HG02970 (cell line): Measurements from ENCODE around the gene NPHP4.
"Not testable (repeated sequence)": the region's sequence is repeated elsewhere in the genome, so short reads cannot be mapped to it uniquely, and the experiment has no call there.

Source experiments
- ATAC-seq: cut with Tn5 transposase; IDR thresholded peaks from one replicate; pipeline ENCODE4 v1.9.1; 2021; ENCODE audit warnings: mild to moderate bottlenecking, moderate library complexity, moderate number of reproducible peaks; ENCODE audit not compliant: unreplicated experiment, low FRiP score

Gene NPHP4

DNA sequence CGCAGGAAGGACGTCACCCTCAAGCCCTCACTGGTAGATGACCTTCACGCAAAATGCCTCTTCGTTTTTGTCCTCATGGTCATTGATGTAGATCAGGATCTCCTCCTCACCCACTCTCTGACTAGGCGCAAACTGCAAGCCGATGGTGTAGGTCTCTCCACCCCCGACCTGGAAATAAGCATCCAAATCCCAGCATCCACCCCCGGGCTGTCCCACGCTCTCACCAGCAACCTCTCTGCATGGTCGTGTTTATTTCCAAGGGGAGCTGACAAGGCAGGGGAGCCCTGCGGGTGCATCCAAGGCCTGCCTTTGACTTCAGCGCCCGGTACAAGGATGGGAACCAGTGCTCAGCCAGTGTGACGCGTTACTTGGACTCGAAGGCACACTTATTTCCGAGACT, 129.0 kb downstream of the NPHP4 start:
- ATAC-seq = no peak

DNA sequence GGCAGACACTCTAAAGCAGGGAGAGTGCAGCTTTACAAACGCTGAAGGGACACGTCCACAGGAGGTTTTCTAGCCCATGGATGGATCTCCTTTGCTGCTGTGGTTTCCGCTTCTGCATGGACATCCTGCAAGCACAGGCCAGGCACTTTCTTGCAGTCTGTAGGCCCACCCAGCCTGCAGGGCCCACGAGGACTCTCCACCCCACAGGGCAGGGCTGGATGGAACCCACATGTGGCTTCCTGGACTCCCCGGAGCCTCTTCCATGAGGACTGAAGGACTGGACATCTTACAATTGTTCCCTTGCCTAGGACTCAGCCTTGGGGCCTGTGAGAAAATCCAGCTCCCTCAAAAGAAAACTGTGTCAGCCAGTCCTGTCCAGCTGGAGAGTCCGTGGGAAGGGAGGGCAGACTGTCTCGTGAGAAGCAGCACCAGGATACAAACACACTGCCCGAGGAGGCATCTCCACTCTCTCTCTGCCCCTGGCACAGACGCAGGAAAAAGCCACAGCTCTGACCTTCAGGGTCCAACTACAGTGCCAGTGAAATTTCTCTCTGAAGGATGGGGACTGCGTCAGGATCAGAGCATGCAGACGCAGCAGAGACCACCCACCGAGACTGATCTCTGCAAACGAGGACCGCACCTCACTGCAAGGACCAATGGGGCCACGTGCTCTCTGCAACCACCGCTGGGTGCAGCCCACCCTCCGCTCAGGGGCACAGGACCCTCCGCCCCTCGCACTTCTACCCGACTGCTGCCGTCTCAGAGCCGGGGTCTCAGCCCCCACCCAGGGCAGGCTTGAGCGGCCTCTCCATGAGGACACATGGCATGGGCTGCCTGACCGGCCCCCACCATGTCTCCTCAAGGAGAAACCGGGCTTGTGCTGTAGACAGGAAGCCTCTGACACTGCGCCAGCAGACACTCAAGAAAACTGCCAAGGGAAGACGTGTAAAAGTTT, 130.1 kb downstream of the NPHP4 start:
- no peak for ATAC-seq

DNA sequence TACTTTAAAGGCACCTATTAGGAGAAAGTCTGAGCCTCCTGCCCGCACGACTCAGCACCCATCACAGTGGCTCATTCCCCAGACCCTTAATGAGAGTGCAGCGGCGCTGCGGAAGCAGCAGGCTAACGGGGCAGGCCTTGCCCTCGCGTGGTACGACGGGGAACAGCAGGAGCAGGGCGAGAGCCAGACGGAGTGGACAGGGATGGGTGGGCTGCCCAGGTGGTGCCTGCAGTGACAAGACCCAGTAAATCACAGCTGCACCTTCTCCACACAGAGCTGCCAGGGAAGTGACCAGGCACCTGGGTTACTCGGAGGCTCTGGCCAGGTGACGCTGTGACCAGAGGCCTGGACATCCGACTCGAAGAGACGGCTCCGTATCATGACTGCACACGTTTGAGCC, 131.9 kb downstream of the NPHP4 start:
- ATAC-seq = no peak

DNA sequence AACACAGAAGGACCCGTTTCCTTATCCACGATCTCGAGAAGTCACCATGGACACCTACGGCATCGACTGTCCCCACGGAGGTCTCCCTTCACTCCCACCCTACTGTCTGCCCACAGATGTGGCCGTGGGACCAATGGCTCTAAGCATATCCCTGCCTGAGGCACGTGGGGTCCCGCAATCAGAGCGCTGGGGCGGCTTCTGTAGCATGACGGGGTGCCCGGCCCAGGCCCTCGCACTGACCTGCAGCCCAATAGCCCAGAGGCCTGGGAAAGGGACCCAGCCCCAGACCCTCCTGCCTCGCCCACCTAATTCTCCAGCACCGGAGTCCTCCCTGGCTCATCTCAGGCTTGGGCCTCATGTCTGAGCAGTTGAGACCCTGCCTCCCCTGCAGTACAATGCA, 132.5 kb downstream of the NPHP4 start:
- ATAC-seq = no peak

DNA sequence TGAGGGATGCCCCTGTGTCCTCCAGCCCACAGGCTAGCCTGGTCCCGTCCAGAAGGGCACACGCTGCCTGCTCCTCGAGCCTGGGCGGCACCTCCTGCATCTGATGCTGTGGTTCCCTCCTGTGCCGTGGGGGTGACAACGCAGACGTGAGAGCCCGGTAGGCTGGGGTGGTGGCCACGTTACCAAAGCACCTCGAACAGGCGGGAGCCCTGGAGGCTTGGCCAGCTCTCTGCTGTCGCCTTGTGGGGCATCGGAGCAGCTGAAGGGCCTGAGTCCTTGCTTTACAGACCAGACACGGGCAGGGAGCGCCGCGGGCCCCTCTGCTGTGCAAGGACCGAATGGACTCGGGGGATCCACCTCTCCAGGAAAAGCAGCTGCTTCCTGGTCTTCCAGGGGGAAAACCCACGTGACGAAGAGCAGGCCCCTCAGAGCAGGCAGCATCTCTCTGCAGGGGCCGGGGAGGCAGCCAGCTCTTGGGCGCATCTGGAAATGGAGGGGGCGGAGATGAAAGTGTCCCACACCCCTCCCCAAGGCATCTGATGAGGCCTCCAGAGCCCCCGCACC, 133.3 kb downstream of the NPHP4 start:
- ATAC-seq = no peak

DNA sequence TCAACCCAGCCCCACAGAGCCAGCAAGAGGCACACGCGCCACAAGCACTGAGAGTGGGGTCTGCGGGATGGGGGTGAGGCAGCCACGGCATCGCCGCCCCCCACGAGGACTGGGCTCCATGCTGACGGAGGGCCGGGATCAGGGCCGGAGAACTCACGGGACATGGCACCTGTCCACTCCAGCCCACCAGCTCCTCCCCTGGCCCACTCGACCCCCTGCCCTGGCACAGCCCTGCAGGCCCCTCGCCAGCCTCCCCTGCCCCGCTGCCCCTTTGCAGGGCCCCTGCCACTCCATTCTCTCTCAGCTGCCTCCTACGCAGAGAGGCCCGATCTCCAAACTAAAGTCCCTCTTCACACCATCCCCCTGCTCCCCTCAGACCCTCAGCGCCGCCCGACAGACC, 134.0 kb downstream of the NPHP4 start:
- ATAC-seq = no peak

DNA sequence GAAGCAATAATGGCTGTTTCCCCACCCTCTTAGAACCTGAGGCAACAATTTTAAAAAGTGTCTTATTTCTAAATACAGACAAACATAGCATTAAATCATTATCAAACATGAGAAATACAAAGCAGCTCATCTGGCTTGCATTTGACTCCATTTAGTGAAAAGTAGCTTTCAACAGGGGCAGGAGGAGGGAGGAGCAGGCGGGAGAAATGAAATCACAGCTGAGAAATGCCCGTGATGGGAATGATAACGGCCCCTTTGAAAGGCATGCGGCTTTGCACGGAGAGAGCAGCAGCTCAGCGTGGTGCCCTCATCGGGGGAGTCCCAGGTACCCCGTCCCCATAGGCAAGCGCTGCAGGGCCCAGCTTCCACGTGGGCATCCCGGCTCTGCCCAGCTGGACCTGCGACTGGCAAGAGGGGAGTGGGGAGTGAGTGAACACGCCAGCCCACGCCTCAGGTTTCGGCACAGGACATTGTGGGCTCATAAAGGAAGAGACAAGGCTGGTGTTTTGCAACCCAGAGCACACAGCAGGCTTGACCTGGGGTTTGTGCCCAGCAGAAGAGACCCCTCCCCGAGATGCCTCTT, 134.6 kb downstream of the NPHP4 start:
- no peak for ATAC-seq

DNA sequence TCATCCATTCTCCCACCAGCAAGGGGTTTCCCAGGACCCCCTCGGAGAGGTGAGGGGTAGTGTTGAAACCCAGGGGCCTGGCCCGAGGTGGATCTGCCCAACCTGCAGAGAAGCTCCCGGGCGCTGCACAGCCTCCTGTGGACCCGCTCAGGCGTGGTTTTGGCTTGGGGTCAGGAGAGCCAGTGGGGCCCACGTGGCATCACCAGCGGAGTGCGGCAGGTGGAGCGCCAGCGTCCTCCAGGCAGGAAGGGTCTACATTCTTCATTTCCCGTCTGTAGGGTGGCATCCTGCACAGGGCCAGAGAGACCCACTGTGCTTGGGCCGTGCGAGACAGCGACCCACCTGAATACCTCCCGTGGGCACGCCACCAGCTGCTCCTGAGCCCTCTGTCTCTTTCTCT, 135.2 kb downstream of the NPHP4 start:
- no peak for ATAC-seq

DNA sequence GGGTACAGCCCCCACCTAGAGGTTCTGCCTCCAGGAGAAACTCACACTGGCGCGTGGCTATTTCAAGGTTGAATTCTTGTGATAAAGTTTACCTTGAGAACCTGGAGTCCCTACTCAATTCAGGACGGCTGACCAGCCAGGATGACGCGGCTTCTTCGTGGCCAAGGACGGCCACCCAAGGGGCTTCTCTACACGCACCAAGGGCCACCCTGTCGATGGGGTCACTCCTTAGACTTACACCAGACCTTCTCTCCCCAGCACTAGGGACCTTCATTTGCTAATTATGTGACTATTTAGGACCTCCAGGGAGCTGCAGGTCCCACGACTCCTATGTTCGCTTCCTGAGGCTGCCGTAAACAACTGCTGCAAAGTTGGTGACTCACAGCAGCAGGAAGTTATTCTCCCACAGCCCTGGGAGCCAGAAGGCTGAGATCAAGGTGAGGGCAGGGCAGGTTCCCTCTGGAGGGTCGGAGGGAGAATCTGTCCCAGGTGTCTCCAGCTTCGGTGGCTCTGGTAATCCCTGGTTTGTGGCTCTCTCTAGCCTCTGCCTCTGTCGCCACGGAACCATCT, 135.9 kb downstream of the NPHP4 start:
- no peak for ATAC-seq

DNA sequence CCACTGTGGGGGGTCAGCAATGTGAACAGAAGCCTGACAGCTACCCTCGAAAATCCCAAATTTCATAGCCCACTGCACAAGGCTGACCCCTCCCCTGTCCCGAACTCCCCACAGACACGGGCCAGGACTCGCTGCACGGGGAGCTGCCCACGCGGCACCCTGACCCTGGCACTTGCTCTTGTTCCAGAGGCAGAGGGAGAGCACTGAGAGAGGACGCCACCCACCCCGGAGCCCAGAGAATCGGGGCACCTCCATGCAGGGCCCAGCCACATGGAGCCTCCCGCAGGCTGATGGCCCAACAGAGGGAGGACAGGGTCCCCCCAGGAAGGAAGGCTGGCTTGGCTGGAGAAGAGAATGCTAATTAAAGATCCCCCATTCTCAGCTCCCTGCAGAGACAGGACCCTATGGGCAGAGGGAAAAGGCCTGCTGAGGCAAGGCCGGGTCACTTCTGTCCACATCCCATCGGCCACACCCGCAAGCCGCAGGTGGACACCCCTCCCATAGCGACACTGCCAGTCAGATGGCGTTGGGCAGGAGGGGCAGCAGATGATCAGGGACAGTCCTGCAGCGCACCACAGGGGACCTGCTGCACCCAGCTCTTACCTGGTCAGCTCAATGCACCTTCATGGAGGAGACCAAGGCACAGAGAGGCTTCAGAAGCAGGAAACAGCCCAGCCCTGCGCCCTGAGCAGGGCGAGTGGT, 136.9 kb downstream of the NPHP4 start:
- no peak for ATAC-seq

DNA sequence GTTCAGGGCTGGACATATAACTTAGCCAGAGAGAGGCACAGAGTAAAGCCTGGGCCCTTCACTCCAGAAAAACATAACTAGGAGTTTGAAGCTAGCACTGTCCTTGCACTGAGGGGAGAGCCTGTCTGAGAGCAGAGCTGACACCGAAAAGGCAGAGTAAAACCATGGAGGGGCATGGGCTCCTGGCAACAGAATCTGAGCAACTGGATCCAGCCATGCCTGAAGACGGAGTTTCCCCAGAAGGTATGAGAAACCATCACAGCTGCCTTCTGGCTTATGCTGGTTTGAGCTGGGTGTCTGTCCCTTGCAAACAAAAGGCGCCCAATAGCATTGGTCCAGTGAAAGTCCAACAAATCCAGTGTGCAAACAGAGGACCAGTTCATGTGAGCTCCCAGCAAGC, 137.5 kb downstream of the NPHP4 start:
- ATAC-seq = no peak

DNA sequence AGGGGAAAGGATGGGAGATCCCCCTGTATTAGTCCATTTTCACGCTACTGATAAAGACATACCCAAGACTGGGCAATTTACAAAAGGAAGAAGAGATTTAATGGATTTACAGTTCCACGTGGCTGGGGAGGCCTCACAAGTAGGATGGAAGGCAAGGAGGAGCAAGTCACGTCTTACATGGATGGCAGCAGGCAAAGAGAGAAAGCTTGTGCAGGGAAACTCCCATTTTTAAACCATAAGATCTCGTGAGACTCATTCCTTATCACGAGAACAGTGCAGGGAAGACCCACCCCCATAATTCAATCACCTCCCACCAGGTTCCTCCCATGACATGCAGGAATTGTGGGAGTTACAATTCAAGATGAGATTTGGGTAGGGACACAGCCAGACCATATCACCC, 138.4 kb downstream of the NPHP4 start:
- not testable (repeated sequence) for ATAC-seq

DNA sequence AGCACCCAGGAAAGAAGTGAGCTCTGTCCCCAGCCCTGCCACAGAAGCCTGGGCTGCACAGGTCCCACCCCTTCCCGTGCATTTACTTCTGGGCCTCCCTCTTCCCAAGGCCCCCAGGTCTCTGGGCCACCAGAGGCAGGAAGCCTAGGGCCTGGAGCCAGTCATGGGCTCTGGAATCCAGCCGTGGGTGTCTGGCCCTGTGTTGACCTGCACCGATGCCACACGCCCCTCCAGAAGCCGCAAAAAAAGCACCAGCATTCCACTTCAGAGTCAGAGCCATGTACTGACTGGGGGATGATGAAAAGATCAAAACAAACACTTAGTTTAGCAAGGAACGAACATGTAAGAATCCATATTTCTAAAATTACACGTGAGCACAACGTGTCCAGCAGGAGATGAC, 141.7 kb downstream of the NPHP4 start:
- ATAC-seq = no peak

DNA sequence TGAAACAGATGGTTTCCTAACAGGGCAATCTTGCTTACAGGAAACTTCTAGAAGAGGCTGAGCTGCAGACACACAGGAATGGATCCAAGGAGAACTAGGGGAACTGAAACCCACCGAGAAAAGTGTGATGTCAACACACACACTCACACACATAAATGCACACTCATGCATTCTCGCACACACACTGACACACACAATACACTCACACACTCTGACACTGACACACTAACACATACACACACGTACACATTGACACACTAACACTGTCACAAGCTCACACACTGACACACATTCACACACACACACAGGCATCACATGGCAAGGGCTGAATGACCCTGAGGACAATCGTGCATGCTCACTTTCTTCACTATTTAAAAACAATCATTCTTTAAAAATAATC, 142.7 kb downstream of the NPHP4 start:
- ATAC-seq = no peak

DNA sequence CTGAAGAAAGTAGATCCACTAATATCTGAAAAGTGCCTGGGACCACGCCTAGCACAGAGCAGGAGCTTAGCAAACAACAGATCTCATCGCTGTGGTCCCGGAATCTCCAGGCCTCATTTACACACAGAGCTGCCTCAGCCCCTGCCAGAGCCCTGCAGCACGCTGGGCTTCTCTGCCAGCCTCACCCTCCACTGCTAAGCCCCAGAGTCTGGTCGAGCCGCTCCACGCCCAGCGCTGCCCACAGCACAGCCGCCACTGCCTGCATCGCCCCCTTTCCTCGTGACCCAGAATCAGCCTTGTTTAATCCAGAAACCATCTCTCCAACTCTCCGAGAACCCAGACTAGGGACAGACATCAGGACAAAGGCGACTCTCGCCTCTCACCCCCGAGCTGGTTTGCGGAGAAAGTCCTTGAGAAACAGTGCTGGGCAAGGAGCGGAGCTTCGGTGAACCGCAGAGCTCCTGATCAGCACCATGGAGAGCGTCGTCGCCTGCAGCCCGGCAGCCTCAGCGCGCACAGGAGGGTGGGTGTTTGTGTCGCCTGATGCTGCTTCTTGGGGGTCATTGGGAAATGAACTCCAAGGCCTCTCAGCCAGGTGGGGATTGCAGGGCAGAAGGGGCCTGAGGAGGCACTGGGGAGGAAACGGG, 145.1 kb downstream of the NPHP4 start:
- ATAC-seq = no peak

DNA sequence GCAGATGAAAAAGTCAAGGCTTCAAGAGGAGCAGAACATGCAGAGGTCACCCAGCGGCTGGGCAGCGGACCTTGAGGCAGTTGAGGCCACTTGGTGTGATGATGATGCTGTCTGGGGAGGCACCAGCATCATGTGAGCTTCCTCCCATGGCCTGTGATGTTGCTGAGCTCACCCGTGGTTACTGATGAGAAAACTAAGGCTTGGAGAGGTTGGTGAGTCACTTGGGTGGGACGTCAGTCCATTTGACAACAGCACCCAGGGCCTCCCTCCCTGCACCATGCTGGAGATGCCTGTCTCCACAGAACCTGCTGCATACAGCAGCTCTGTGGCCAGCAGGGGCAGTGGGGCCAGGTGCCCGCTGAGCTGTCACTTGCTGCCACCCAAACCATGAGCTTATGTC, 146.8 kb downstream of the NPHP4 start:
- ATAC-seq = no peak

DNA sequence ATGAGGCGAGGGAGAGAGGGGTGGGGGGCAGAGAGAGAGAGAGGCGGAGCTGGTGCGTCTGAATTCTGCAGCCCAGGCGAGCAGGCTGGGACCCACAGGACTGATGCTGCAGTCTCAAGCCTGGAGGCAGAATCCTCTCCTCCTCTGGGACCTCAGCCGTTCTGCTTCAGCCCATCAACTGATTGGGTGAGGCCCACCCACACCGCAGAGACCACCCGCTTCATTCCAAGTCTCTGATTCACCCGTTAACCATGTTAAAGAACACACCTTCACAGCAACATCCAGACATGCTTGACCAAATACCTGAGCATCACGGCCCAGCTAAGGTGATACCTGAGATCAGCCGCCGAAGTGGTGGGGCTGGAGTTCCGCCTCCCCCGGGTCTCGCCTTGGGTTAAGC, 147.8 kb downstream of the NPHP4 start:
- ATAC-seq = no peak

DNA sequence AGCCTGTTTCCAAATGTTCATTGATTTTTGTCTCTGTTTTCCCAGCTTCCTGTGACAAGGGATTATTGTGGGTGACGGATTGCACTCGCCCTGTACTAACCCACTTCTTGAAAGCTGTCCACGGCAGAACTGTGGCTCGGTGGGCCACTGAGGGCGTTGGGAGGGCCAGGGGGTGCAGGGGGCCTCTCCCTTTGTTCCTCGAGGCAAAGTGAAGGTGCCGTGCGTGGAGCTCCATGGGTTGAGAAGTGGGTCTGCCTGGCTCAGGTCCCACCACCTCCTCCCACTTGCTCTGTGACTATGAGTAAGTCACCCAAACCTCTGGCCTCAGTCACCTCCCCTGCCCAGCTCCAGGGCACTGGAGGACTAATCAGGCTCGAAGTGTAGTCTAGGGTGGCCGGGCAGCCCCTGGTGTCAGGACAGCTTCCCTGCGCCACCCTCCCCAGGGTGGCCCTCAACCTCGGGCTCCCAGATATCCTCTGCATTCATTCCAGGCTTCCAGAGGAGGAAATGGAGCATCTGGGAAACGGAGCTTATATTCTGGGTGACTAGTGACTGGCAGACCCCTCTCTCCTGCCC, 148.6 kb downstream of the NPHP4 start:
- no peak for ATAC-seq

DNA sequence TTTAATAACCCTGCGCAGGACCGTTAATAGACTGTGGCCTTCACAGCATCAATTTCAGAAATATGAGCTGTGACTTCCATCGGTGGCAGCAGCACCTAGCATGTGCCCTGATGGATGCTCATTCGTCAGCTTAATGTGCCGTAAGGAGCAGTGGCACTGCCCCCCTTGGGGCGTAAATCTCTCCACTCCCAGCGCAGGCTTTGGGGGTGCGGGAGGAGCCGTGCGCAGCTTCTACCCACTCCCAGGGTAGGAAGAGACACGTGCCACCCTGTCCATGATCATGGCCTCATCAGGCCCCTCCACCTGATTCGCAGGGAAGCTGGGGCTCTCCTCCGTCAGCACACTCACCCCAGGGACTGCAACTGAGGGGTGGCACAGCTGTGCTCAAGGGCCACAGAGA, 149.5 kb downstream of the NPHP4 start:
- ATAC-seq = no peak

DNA sequence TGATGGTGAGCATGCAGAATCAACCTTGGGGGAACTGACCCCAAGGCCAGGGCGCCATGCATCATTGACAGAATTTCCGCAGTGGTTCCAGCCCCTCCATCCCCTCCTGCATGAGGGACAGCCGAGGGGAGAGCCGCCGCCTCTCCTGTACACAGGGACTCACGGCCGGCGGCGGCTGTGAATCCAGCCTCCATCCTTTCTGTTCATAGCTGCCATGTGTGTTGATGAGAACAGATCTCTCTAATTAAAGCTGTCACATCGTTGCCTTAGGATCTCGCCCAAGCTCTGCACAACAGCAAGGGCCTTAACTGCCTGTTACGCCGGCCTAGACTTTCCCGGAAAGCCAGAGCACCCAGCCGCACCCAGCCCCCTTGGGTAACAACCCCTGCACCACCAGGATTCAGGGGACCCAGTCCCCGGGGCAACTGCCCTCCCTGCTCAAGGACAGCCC, 151.6 kb downstream of the NPHP4 start:
- ATAC-seq = no peak
